Kidney (tissue), 14 donors: Measurements from ENCODE around the gene HM13. TPM values are rescaled to one million over a fixed set of nuclear protein-coding genes. Genes with fewer than 3 reads are reported as not detected.

ENCODE experiments used
- DNase-seq, 5 donors: peaks; one replicate each; pipeline ENCODE4 v3.0.0-alpha.2; 2013 to 2020
- FAIRE-seq: peaks from 2 replicates; lab custom pipeline; 2012; peaks lifted over from hg19 to GRCh38; lab: Jason Lieb, UNC
- H3K27ac ChIP-seq, 2 donors: one replicate each; pipeline ENCODE4 v1.7.0; 2013; ENCODE audit warnings: low read depth in 2 of 2, low read length in 2 of 2, inconsistent platforms in 1 of 2
- H3K27me3 ChIP-seq: one replicate; pipeline ENCODE4 v1.7.1; 2013; ENCODE audit warnings: low read length, inconsistent platforms; ENCODE audit not compliant: control insufficient read depth, insufficient read depth
- H3K36me3 ChIP-seq, 3 donors: one replicate each; pipeline versions ENCODE4 v1.7.0 to v1.7.1; 2013; ENCODE audit warnings: low read length in 3 of 3, control low read depth in 1 of 3, inconsistent platforms in 1 of 3; ENCODE audit not compliant: insufficient read depth in 3 of 3, control insufficient read depth in 2 of 3
- H3K4me1 ChIP-seq, 3 donors: one replicate each; pipeline versions ENCODE4 v1.7.0 to v1.7.1; 2013; ENCODE audit warnings: low read length in 3 of 3, inconsistent platforms in 1 of 3, low read depth in 1 of 3; ENCODE audit not compliant: control insufficient read depth in 2 of 3, insufficient read depth in 2 of 3
- H3K4me3 ChIP-seq, 3 donors: one replicate each; pipeline versions ENCODE4 v1.7.0 to v1.8.1; 2013; ENCODE audit warnings: low read length in 3 of 3, control low read depth in 1 of 3, inconsistent platforms in 1 of 3
- H3K9ac ChIP-seq, 3 donors: one replicate each; pipeline versions ENCODE4 v1.7.0 to v1.7.1; 2013; ENCODE audit warnings: low read length in 3 of 3, control low read depth in 1 of 3, inconsistent platforms in 1 of 3
- H3K9me3 ChIP-seq, 3 donors: one replicate each; pipeline versions ENCODE4 v1.7.0 to v1.7.1; 2013; ENCODE audit warnings: low read length in 3 of 3, control low read depth in 1 of 3, inconsistent platforms in 1 of 3; ENCODE audit not compliant: control insufficient read depth in 2 of 3, insufficient read depth in 1 of 3
- intact Hi-C: fragments of 100-400 bp; cut with DNase I; formaldehyde crosslinking; loops from one replicate; pipeline ENCODE4 v1.11.1; 2022
- polyA plus RNA-seq: library from polyadenylated mRNA; stranded (reverse); fragments of 350-450 nt; fragmentation: Illumina TruSeq; extraction: RNeasy Lipid Tissue Mini Kit (QIAGEN cat#74804); gene quantifications from one replicate; pipeline ENCODE4 v1.2.3, GENCODE V29; 2014; ENCODE audit warnings: low read depth, low replicate concordance; ENCODE audit not compliant: insufficient read depth
- total RNA-seq: library from RNA; stranded (reverse); fragmentation: NEBNext Ultra II Directional; extraction: Animal tissue kit (Norgen Biotek cat#: 25700); gene quantifications from one replicate; pipeline ENCODE4 v1.2.1, GENCODE V29; 2021
- TF ChIP-seq, protein P1 (sequence below): IDR thresholded peaks from 3 replicates; pipeline ENCODE4 v1.5.1; 2012; ENCODE audit warnings: mild to moderate bottlenecking, moderate library complexity, borderline replicate concordance; ENCODE audit not compliant: insufficient read depth; ENCODE audit errors: extremely low read depth
- donor health status: control.
- donor health status: control.
- donor health status: control.
- donor health status: control.
- donor health status: control.
- donor health status: DM: yes; HTN: yes; CAD: no.
- donor health status: Normal renal cell carcinoma (clear cell type).

The HM13 gene
- total and polyA plus RNA-seq, 2 donors from 2014 or later, result 154 to 174 TPM

DNA sequence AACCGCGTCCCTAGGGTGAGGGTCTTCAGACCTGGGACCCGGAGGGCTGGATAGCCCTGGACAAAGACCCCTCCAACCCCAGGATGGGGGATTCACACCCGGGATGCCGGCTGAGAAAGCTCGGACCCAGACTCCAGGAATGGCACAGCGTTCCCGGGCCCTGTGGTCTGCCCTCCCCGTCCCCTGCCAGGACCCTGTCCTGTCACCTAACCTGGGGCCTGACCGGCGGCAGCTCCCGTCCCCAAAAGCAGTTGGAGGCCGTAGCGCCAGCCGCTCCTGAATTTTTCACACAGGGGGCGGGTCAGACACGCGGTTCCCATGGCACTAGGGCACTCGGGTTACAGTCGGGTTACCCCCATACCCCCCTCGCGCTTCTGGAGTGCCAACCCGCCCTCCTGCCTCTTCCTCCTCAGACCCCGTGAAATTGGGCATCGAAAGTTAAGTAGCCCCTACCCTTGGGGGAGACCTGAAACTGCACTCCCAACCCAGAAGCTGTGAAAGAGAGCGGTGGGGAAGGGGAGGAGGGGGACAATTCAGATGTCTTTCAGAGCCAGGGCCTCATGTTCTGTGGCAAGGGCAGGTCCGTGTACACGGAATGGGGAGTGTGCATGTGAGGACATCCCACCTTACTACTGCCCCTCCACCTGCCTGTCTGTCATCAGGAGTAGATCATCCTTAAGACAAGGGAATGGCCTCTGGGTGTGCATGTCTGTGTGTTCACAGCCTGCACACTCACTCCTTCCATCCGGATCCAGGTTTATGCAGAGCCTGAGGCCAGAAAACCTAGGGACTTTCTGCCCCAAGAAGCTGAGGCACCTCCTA, 38.6 kb upstream of the HM13 start:
- Histone ChIP-seq H3K4me1 (peaks cover 0 to 10% (median 0%) of the 10 kb centered on the region in 3 donors), H3K27ac (no peak overlapping the region), H3K36me3 (no peaks in the 10 kb centered on the region), H3K4me3 (peak overlapping the region; percentile 6 to 53 (median 42)), H3K27me3 (no peaks in the 10 kb centered on the region), H3K9me3 (no peaks in the 10 kb centered on the region), H3K9ac (peak overlapping the region in 1 of 3 donors; percentile 40)
- FAIRE-seq, result no peak
- TF ChIP-seq, protein P1, sequence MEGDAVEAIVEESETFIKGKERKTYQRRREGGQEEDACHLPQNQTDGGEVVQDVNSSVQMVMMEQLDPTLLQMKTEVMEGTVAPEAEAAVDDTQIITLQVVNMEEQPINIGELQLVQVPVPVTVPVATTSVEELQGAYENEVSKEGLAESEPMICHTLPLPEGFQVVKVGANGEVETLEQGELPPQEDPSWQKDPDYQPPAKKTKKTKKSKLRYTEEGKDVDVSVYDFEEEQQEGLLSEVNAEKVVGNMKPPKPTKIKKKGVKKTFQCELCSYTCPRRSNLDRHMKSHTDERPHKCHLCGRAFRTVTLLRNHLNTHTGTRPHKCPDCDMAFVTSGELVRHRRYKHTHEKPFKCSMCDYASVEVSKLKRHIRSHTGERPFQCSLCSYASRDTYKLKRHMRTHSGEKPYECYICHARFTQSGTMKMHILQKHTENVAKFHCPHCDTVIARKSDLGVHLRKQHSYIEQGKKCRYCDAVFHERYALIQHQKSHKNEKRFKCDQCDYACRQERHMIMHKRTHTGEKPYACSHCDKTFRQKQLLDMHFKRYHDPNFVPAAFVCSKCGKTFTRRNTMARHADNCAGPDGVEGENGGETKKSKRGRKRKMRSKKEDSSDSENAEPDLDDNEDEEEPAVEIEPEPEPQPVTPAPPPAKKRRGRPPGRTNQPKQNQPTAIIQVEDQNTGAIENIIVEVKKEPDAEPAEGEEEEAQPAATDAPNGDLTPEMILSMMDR, result no peak
- intact Hi-C loops, result no loop called here
- peak in 2 of 5 donors; percentile 13 to 56 for DNase-seq

- no peak overlapping the region for H3K4me3 ChIP-seq
- H3K9me3 ChIP-seq, result no peaks in the 10 kb centered on the region
- H3K4me1 ChIP-seq, result peaks cover 0 to 10% (median 0%) of the 10 kb centered on the region in 3 donors
- DNase-seq, result no peak
- H3K9ac ChIP-seq, result no peak overlapping the region
- H3K36me3 ChIP-seq, result no peaks in the 10 kb centered on the region
- no peak overlapping the region for H3K27ac ChIP-seq
- FAIRE-seq, result no peak
- TF ChIP-seq, protein P1, result no peak
- H3K27me3 ChIP-seq, result no peaks in the 10 kb centered on the region
- intact Hi-C loops, result no loop called here
Measured at GRCh38 chr20:31476294-31476585, 38.0 kb upstream of the HM13 start.

DNA sequence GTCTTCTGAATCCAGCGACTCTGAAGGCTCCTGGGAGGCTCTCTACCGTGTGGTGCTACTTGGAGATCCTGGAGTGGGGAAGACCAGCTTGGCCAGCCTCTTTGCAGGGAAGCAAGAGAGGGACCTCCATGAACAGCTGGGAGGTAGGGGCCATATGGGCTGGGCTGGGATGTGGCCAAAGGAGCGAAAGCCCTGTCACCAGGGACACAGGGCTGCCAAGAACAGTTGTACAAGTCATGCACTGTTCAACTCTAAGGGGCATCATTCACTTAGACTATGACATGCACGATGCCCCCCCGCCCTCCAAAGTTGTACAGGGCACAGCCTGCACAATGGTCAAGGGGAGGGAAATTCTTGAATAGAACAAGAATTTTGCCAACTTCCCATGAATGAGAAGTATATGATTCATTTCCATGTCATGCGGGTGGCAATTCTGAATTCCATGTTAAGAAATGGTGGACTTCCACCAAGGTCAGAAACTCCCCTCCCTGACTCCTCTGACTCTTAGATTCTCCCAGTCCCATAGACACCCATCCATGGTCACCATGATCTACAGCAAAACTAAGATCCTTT, 37.5 kb upstream of the HM13 start:
- no peak for FAIRE-seq
- Histone ChIP-seq H3K9ac (no peak overlapping the region), H3K4me3 (no peak overlapping the region), H3K4me1 (peaks cover 0 to 10% (median 0%) of the 10 kb centered on the region in 3 donors), H3K27ac (no peak overlapping the region), H3K36me3 (no peaks in the 10 kb centered on the region), H3K27me3 (no peaks in the 10 kb centered on the region), H3K9me3 (no peaks in the 10 kb centered on the region)
- DNase-seq, result no peak
- TF ChIP-seq, protein P1, result no peak
- intact Hi-C loops, result no loop called here
